ENCODE data around the gene HAX1.
"Not testable (repeated sequence)": the region's sequence is repeated elsewhere in the genome, so short reads cannot be mapped to it uniquely, and the experiment has no call there.

The HAX1 gene

DNA sequence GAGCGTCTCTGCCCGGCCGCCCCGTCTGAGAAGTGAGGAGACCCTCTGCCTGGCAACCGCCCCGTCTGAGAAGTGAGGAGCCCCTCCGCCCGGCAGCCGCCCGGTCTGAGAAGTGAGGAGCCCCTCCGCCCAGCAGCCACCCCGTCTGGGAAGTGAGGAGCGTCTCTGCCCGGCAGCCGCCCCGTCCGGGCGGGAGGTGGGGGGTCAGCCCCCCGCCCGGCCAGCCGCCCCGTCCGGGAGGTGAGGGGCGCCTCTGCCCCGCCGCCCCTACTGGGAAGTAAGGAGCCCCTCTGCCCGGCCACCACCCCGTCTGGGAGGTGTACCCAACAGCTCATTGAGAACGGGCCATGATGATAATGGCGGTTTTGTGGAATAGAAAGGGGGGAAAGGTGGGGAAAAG lies 15.2 kb downstream of the HAX1 start:
- not testable (repeated sequence) for DNase-seq (ENCODE audit: low read depth)

DNA sequence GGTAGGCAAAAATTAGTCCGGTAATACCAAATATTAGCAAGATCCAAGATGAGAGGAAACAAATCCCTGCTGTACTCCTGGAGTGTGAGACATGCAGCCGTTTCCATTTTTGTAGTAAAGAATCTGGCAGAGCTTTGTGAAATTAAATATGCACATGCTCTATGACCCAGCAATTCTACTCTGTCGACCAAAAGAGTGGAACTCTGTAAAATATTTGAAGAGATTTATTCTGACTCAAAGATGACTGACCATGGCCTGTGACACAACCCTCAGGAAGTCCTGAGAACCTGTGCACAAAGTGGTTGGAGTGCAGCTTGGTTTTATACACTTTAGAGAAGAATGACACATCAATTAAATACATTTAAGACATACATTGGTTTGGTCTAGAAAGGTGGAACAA lies 16.2 kb downstream of the HAX1 start:
- DNase-seq (ENCODE audit: low read depth) = no peak

DNA sequence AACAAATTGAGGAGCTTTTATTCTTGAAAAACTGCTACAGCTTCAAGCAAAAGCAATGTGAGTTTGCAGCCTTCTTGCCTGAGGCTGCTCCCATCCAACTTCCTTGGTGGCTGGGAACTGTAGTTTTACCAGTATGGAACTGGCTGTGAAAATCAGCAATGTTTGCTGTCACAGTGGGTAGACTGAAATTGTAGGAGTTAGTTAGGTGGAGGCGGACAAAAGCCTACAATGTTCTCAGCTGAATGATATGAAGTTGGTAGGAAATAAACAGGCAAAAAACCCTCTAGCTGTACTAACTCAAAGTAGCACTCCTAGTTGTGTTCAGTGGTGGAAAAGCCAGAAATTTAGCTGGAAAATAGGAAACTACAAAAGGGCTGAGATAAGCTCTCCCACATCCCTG lies 18.5 kb downstream of the HAX1 start:
- no peak for DNase-seq (ENCODE audit: low read depth)

DNA sequence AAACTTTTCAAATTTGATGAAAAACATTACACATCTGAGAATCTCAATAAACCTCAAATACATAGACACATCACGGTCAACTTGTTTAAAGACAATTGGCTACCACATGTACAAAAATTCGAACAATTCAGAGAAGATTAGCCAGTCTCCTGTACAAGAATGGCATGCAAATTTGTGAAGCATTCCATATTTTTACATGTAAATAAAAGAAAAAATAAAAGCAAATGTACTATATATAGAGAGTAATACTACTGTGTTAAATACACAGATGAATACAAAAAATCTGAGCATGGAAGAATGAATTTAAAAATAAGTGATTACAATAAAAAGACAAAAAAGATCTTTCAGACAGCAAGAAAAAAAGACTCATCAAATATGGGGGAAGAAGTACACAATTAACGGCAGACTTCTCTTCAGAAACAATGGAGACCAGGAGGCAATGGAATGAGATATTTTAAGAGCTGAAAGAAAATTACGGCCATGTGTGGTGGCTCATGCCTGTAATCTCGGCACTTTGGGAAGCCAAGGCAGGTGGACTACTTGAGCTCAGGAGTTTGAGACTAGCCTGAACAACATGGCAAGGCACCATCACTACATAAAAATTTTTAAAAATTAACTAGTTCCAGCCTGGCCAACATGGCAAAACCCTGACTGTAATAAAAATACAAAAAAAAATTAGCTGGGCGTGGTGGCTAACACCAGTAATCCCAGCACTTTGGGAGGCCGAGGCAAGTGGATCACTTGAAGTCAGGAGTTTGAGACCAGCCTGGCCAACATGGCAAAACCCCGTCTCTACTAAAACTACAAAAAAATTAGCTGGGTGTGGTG lies 23.2 kb downstream of the HAX1 start:
- no peak for DNase-seq (ENCODE audit: low read depth)

DNA sequence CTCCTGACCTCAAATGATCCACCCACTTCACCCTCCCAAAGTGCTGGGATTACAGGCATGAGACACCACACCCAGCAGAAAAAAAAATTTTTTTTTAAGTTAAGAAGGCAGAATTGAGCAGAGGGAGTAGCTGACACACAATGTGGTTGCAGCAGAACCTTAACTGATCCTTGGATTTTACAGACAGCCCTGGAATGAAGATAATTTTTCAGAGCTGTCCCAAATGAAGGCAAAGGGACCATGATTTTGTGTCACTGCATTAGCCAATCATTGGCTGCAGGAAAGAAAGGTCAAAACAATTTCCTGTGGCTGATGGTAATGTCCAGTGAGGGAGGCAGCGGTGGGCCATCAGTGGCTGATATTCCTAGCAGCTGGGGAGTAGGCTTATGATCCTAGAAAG lies 29.2 kb downstream of the HAX1 start:
- no peak for DNase-seq (ENCODE audit: low read depth)

DNA sequence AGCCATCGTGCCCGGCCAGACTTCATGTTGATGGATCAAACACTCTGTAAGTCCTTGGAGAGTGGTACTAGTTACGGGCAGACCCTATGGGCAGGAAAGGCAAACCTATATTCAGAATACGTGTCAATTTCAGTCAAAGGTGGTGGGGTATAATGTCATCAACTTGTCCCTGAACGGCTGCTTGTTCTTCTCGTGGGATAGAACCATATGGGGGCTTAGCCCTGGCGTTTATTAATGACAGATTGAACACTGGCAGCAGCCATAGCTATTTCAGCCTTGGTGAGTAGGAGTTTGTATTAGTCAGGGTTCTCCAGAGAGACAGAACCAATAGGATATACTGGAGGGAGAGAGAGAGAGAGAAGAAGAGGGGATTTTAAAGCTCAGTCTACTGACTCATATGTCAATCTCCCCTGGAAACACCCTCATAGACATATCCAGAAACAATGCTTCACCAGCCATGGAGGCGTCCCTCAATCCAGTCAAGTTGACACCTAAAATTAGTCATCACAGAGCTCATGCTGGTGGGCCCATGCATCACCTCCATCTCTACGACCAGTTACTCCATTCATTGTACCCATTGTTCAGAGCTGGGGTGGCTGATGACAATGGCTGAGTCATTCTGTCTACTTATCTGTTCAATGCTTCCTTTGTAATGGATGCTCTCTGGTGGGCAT lies 32.4 kb downstream of the HAX1 start:
- no peak for DNase-seq (ENCODE audit: low read depth)

DNA sequence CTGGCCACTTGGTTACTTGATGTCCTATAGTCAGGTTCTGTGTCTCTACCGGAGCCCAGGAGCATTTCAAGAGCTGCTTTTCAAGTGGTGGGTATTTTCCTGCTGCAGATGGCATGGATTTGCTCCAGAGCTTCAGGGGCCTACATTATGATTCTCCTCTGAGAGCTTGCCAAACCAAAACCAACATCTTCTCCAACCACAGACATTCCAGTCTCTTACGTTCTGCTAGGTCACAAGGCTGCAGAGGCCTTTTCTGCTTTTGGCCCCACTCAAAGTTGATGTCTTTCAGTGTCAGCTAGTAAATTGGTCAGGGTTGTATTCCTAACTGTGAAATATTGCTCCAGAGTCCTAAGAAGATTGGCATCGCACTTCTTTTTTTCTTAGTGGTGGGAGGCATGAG lies 33.7 kb downstream of the HAX1 start:
- DNase-seq (ENCODE audit: low read depth) = no peak

DNA sequence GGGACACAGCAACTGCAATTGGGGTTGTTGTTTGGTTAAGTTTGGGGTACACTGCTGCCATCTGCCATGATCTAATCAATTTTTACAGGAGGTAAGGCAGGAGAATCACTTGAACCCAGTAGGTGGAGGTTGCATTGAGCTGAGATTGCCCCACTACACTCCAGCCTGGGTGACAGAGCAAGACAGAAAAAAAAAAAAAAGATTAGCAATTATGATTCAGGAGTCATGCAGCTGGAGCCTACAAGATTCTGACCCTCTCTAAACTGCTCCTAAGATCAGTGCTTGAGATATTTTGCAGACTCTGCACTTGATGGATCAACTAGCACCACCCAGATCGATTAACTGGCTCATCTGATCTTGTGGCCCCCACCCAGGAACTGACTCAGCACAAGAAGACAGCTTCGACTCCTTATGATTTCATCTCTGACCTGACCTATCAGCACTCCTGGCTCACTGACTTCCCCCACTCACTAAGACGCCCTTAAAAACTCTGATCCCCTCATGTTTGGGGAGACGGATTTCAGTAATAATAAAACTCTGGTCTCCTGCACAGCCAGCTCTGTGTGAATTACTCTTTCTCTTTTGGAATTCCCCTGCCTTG lies 35.3 kb downstream of the HAX1 start:
- DNase-seq (ENCODE audit: low read depth) = not testable (repeated sequence)

DNA sequence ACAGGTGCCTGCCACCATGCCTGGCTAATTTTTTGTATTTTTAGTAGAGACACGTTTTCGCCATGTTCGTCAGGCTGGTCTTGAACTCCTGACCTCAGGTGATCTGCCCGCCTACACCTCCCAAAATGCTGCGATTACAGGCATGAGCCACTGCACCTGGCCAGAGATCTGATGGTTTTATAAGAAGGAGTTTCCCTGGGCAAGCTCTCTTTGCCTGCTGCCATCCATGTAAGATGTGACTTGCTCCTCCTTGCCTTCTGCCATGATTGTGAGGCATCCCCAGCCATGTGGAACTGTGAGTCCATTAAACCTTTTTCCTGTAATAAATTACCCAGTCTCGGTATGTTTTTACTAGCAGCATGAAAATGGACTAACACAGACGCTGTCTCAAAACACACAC lies 36.7 kb downstream of the HAX1 start:
- not testable (repeated sequence) for DNase-seq (ENCODE audit: low read depth)

DNA sequence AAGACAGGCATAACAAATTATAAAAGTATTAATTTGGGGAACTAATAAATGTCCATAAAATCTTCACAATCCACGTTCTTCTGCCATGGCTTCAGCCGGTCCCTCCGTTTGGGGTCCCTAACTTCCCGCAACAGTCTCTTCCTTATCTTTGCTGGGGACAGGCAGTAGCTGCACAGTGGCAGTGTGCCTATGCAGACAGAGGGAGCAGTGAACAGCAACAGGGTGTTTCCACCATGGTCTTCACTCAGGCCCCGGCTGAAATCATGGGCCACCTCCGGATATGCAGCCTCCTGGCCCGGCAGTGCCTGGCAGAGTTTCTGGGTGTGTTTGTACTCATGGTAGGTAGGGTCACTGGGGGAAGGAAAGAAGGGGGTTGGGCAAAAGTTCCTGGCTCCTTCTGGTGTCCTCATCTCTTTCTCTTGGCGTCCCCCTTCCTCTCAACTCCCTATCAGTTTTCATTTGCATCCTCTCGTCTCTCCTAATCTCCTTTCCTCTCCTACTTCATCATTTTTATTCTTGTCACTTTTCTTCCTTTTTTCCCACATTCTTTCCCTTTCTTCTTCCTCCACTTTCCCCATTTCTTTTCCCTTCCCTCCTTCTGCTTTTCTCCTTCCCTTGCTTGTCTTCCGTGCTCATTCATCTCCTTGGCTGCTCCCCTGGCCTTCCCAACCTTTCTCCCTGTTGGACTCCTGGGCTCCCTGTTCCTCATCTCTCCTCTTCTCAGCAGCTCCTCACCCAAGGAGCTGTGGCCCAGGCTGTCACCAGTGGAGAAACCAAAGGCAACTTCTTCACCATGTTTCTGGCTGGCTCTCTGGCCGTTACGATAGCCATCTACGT lies 40.0 kb downstream of the HAX1 start:
- not testable (repeated sequence) for DNase-seq (ENCODE audit: low read depth)

DNA sequence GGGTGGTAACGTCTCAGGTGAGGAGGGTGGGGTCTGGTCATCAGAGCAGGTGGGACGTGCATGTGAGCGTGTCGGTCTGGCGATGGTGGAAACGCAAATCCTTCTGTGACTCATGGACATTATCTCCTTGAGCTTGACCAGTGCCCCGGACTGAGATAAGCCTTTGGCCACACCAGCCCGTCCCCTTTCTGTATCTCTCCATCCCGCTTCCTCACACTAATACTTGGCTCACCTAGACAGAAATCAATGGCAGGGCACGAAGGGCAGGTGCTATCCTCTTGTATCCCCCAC lies 40.6 kb downstream of the HAX1 start:
- DNase-seq (ENCODE audit: low read depth) = no peak

DNA sequence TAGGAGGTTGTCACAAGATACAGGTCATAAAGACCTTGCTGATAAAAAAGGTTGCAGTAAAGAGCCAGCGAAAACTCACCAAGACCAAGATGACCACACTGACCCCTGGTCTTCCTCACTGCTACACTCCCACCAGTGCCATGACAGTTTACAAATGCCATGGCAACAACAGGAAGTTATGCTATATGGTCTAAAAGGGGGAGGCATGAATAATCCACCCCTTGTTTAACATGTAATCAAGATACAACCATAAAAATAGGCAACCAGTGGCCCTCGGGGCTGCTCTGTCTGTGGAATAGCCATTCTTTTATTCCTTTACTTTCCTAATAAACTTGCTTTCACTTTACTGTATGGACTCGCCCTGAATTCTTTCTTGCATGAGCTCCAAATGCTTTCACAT lies 41.8 kb downstream of the HAX1 start:
- not testable (repeated sequence) for DNase-seq (ENCODE audit: low read depth)

DNA sequence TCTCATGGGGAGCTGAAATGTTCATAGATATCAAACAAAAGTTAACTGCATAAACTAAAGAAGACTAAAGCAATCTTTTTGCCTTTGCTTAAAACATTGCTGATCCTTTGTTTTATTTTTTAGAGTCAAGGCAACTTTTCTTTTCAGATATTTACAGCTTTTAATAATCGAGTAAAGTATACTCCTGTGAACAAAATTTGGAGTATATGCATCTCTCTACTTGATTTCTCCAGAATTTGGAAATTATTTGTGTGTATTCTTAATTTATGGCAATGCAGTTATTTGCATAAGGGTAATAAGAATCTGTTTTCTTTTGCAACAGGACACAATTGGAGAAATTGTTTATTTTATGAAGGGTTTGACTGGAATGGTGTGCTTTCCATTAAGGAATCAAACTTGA lies 44.3 kb downstream of the HAX1 start:
- no peak for DNase-seq (ENCODE audit: low read depth)

DNA sequence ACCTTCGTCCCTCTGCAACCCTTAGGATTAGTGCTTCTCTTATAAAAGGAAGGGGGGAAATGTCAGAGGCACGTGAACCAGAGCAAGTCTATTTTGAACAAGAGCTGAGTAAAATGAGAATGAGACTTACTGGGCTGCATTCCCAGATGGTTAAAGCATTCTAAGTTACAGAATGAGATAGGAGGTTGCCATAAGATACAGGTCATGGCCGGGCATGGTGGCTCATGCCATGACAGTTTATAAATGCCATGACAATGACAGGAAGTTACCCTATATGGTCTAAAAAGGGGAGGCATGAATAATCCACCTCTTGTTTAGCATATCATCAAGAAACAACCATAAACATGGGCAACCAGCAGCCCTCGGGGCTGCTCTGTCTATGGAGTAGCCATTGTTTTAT lies 46.0 kb downstream of the HAX1 start:
- DNase-seq (ENCODE audit: low read depth) = no peak

DNA sequence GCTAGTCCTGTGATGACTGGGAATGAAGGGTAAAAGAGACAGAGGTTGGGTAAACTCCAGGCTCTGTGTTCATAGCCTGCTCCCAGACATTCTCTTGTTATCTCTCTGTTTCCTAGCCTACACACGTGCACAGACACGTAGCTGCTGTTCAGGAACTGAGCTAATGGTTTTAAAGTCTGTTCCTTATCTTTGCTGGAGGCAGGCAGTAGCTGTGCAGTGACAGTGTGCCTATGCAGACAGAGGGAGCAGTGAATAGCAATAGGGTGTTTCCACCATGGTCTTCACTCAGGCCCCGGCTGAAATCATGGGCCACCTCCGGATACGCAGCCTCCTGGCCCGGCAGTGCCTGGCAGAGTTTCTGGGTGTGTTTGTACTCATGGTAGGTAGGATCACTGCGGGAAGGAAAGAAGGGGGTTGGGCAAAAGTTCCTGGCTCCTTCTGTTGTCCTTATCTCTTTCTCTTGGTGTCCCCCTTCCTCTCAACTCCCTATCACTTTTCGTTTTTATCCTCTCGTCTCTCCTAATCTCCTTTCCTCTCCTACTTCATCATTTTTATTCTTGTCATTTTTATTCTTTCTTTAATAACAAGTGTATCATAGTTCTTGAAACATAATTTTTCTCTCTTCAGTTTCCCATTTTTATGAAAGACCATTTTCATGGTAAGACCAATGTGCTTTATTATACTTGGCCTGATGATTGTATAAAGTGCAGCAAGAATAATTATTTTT lies 48.6 kb downstream of the HAX1 start, which contains the start of gene AQP10:
Gene AQP10 (plus strand): TSS at position 212 of the 727 bp plus-strand sequence. CDS start 63 bp downstream, at position 275.
- no peak for DNase-seq (ENCODE audit: low read depth)

DNA sequence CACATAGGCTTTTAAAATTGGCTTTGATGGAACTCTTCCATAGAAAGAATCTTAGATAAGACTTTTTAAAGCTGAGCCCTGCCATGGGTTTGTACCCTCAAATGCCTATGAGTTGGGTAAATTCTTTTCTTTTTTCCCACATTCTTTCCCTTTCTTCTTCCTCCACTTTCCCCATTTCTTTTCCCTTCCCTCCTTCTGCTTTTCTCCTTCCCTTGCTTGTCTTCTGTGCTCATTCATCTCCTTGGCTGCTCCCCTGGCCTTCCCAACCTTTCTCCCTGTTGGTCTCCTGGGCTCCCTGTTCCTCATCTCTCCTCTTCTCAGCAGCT lies 49.1 kb downstream of the HAX1 start:
- not testable (repeated sequence) for DNase-seq (ENCODE audit: low read depth)

DNA sequence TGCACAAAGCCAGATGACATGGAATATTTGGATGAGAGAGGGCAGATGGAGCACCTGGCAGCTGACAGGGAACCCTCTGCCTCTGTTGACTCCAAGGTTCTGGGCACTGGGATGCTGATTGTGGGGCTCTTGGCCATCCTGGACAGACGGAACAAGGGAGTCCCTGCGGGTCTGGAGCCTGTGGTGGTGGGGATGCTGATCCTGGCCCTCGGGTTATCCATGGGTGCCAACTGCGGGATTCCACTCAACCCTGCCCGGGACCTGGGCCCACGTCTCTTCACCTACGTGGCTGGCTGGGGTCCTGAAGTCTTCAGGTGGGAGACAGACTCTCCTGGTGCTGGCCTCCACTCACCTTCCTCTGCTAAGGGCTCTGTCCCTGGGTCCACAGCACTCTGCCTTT lies 51.1 kb downstream of the HAX1 start:
- no peak for DNase-seq (ENCODE audit: low read depth)

DNA sequence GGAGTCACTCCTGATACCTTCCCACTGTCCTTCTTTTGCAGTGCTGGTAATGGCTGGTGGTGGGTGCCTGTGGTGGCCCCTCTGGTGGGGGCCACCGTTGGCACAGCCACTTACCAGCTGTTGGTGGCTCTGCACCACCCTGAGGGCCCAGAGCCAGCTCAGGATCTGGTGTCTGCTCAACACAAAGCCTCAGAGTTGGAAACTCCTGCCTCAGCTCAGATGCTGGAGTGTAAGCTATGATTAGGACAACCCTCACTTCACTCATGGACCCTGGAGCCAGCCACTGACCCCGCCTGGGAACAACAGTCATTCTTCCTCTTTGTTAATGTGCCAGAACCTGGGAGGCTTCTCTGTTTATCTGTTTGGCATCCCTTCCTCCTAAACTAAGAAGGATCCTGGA lies 51.8 kb downstream of the HAX1 start:
- DNase-seq (ENCODE audit: low read depth) = no peak

DNA sequence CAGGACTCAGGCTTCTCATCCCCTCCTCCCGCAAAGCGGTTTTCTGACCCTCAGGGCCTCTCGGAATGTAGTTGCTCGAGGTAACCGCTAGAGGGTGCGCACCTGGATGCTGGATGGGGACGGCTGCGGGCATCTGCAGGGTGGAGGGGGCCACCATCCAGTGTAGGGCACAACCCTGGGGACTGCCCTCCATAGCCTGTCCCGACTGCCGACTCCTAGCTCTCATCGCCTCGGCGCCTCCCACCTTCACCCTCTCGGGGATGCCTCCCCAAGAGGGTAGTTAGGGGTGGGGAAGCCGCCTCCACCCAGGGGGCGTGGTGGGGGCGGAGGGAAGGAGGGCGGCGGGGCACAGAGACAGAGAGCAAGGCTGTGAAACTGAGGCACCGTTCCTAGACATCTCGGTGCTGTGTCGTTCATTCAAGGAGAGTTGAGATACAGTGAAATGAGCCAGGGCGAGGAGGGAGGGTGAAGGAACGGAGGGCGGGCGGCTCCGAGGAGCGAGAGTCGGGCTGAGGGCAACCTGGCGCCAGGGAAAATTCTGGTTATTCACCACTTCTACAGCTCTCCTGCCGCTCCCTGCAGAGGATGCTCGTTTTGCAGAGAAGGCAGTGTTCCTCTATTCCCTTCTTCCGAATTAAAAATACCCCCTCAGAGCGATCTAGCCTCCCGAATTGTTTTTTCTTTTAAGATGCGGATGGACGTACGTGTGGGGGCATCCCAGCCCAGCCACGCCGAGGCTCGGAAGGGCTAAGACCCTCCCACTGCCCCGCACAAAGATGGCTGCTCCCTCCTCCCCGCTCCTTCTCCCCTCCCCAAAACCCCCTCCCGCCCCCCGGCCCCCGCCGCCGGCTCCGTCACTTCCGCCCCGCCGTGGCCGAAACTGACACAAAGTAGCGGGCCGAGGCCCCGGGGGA lies 52.5 kb downstream of the HAX1 start, which contains the start of gene ATP8B2:
Gene ATP8B2 (plus strand): TSS at position 857 of the 914 bp plus-strand sequence. CDS start 2,617 bp downstream, outside the sequence.
- peak; percentile 68 for DNase-seq (ENCODE audit: low read depth)
